ENCODE data around the gene SLC22A14. TPM values are rescaled to one million over a fixed set of nuclear protein-coding genes. Genes with fewer than 3 reads are reported as not detected.

The SLC22A14 gene, protein sequence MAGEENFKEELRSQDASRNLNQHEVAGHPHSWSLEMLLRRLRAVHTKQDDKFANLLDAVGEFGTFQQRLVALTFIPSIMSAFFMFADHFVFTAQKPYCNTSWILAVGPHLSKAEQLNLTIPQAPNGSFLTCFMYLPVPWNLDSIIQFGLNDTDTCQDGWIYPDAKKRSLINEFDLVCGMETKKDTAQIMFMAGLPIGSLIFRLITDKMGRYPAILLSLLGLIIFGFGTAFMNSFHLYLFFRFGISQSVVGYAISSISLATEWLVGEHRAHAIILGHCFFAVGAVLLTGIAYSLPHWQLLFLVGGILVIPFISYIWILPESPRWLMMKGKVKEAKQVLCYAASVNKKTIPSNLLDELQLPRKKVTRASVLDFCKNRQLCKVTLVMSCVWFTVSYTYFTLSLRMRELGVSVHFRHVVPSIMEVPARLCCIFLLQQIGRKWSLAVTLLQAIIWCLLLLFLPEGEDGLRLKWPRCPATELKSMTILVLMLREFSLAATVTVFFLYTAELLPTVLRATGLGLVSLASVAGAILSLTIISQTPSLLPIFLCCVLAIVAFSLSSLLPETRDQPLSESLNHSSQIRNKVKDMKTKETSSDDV
- total RNA-seq (2013; cell fraction: nucleolus; rRNA removed): 0.42 TPM in 1 of 2 replicates, not detected in the other
- total RNA-seq (2014; rRNA removed): not detected in 2 replicates
- total RNA-seq (2014; rRNA removed; fragmentation: Illumina TruSeq; extraction: Trizol): not detected in 2 replicates
- total RNA-seq (2021): not detected in 2 replicates
- polyA plus RNA-seq (2011; ENCODE audit: low read depth): not detected
- 0.04 TPM in 1 of 2 replicates, not detected in the other for polyA plus RNA-seq (2011; rRNA removed)
- polyA plus RNA-seq (2011; cell fraction: cytosol; rRNA removed): not detected in 2 replicates
- polyA plus RNA-seq (2011; cell fraction: nucleus; rRNA removed): 0.04 and 0.07 TPM in 2 replicates
- polyA plus RNA-seq (2012): 0.08 TPM in 1 of 2 replicates, not detected in the other
- polyA plus RNA-seq (2014; fragmentation: Illumina TruSeq; extraction: Trizol): not detected in 2 replicates
- not detected for polyA plus RNA-seq (2014; fragmentation: Nextera tagmentation; extraction: Ambion mirVana)
- not detected in 2 replicates for polyA plus RNA-seq (2014; rRNA removed)
- not detected for polyA plus RNA-seq (2016; fragmentation: Nextera tagmentation; extraction: Ambion mirVana)
- polyA minus RNA-seq (2011; rRNA and poly(A)+ RNA removed): 0.10 TPM in 1 of 2 replicates, not detected in the other
- not detected in 2 replicates for polyA minus RNA-seq (2011; cell fraction: cytosol; rRNA and poly(A)+ RNA removed)
- not detected in 2 replicates for polyA minus RNA-seq (2011; cell fraction: nucleus; rRNA and poly(A)+ RNA removed)
- percentile 25 among the genes with signal in this experiment for Bru-seq, nascent RNA
- BruChase-seq, experiment 1, labeled RNA remaining after a 6-hour chase: percentile 36 among the genes with signal in this experiment
- percentile 40 among the genes with signal in this experiment for BruChase-seq, experiment 2, labeled RNA remaining after a 2-hour chase
- long read RNA-seq, experiment 1: 0 reads
- long read RNA-seq, experiment 2: 0 reads

- ChIA-PET RAD21 (ENCODE audit: unreplicated experiment) (interaction anchor here (0.6 to 2.0 kb wide), 7 partner anchors 142 to 308 kb away, joined by 3 to 9 read pairs (median 4); no protein-coding TSS in a partner anchor), CTCF (interaction anchor here (0.8 to 1.7 kb wide), 6 partner anchors 17 to 308 kb away, joined by 3 to 11 read pairs (median 3); no protein-coding TSS in a partner anchor), SMC1A (ENCODE audit: uncharacterized antibody, unreplicated experiment) (interaction anchor here (0.6 to 1.3 kb wide), 5 partner anchors 37 to 163 kb away, joined by 3 to 4 read pairs (median 3); no protein-coding TSS in a partner anchor), POLR2A (interaction anchor here (0.5 kb wide), 1 partner anchor 168 kb away, joined by 5 read pairs; no protein-coding TSS in a partner anchor)
- Histone ChIP-seq H3K27ac (ENCODE audit: control insufficient read depth, insufficient read depth) (no peak within 1 kb of the TSS), H3K79me2 (ENCODE audit: control insufficient read depth, insufficient read depth, low read length) (no peaks in the 10 kb centered on the region), H3K4me3 (no peak within 1 kb of the TSS), H4K20me1 (ENCODE audit: control insufficient read depth, insufficient read depth) (no peaks in the 10 kb centered on the region), H3K4me1 (ENCODE audit: control insufficient read depth, insufficient read depth, low read length) (no peaks in the 10 kb centered on the region), H3K27me3 (replicated peaks in 1 of 2; ENCODE audit: control insufficient read depth in 2 of 2, insufficient read depth in 2 of 2, low read length in 1 of 2) (no peaks in the 10 kb centered on the region; a peak in 1 of 4 replicates), H3K36me3 (ENCODE audit: control insufficient read depth in 2 of 2, insufficient read depth in 2 of 2, low read length in 1 of 2) (no peaks in the 10 kb centered on the region), H3K9ac (ENCODE audit: control insufficient read depth, insufficient read depth, low read length) (no peak within 1 kb of the TSS), H3K9me3 (replicated peaks; ENCODE audit: control insufficient read depth, insufficient read depth, low read length) (no peaks in the 10 kb centered on the region), H3K4me2 (ENCODE audit: control insufficient read depth, insufficient read depth) (no peak within 1 kb of the TSS), H2AFZ (ENCODE audit: control insufficient read depth, low read depth, low read length) (no peak within 1 kb of the TSS)
- peak; percentile 60 for ATAC-seq
- FAIRE-seq: no peak
- WGBS (ENCODE audit: insufficient coverage, insufficient replicate concordance, low lambda C conversion rate, missing lambda C conversion rate): 71% methylated on average over 13 of the region's 14 CpGs
- BruUV-seq (replicated peaks): no TSS peak
- intact Hi-C loops (cut with micrococcal nuclease; ENCODE audit: unreplicated experiment) (loop anchor here (5.0 kb wide), 1 partner anchor 165 kb away; no protein-coding TSS in a partner anchor), in situ Hi-C loops (cut with MboI) (no loop called here)
- no peak for DNase-seq (ENCODE audit: low read depth, low spot score)
- TF ChIP-seq STAT3 (IDR thresholded peaks at IDR 0.05; ENCODE audit: low read depth, low read length) (no peak), RAD21 (IDR thresholded peaks at IDR 0.05; ENCODE audit: insufficient read depth, low read depth, low read length) (peak; percentile 25), CEBPB (IDR thresholded peaks at IDR 0.05; ENCODE audit: borderline replicate concordance in 1 of 2, low read depth in 2 of 2, low read length in 2 of 2) (no peak), ZNF207 (IDR thresholded peaks at IDR 0.05; ENCODE audit: borderline replicate concordance) (no peak), CHD4 (IDR thresholded peaks at IDR 0.05) (no peak), SMC3 (IDR thresholded peaks at IDR 0.05; ENCODE audit: borderline replicate concordance, low read length) (peak; percentile 20; the same call in 1 of the 2 replicates), EP300 (IDR thresholded peaks at IDR 0.05; ENCODE audit: borderline replicate concordance in 1 of 2, control insufficient read depth in 1 of 2, low read depth in 2 of 2, low read length in 2 of 2) (no peak), GABPA (IDR thresholded peaks at IDR 0.05; ENCODE audit: low read depth) (no peak), ZBTB4 (CRISPR knock-in tag; IDR thresholded peaks at IDR 0.05) (no peak)
- TF ChIP-seq, protein P1, sequence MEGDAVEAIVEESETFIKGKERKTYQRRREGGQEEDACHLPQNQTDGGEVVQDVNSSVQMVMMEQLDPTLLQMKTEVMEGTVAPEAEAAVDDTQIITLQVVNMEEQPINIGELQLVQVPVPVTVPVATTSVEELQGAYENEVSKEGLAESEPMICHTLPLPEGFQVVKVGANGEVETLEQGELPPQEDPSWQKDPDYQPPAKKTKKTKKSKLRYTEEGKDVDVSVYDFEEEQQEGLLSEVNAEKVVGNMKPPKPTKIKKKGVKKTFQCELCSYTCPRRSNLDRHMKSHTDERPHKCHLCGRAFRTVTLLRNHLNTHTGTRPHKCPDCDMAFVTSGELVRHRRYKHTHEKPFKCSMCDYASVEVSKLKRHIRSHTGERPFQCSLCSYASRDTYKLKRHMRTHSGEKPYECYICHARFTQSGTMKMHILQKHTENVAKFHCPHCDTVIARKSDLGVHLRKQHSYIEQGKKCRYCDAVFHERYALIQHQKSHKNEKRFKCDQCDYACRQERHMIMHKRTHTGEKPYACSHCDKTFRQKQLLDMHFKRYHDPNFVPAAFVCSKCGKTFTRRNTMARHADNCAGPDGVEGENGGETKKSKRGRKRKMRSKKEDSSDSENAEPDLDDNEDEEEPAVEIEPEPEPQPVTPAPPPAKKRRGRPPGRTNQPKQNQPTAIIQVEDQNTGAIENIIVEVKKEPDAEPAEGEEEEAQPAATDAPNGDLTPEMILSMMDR (IDR thresholded peaks at IDR 0.05 in 2 of 3, conservative IDR thresholded peaks at IDR 0.05 in 1 of 3; ENCODE audit: control insufficient read depth in 2 of 3, extremely low read depth in 1 of 3, insufficient read depth in 1 of 3, low read depth in 3 of 3, low read length in 3 of 3): peak in 2 of 3 experiments; percentile 25 to 38; a peak in 3 of 6 replicates
Measured at GRCh38 chr3:38281895-38282686, at the start of gene SLC22A14. Gene SLC22A14 (plus strand): TSS chr3:38282294. CDS start chr3:38306027, 23,733 bp downstream.
